Ramos (cell line): ENCODE results near the gene ACO1.
"Not testable (repeated sequence)": the region's sequence is repeated elsewhere in the genome, so short reads cannot be mapped to it uniquely, and the experiment has no call there.

Experiments used
- in situ Hi-C: fragments of 300-500 bp; cut with MboI; formaldehyde crosslinking; loops from one replicate; pipeline ENCODE4 v1.14.3; 2022; ENCODE audit warnings: low sequenced_read_pairs; ENCODE audit not compliant: unreplicated experiment

ACO1 gene

DNA sequence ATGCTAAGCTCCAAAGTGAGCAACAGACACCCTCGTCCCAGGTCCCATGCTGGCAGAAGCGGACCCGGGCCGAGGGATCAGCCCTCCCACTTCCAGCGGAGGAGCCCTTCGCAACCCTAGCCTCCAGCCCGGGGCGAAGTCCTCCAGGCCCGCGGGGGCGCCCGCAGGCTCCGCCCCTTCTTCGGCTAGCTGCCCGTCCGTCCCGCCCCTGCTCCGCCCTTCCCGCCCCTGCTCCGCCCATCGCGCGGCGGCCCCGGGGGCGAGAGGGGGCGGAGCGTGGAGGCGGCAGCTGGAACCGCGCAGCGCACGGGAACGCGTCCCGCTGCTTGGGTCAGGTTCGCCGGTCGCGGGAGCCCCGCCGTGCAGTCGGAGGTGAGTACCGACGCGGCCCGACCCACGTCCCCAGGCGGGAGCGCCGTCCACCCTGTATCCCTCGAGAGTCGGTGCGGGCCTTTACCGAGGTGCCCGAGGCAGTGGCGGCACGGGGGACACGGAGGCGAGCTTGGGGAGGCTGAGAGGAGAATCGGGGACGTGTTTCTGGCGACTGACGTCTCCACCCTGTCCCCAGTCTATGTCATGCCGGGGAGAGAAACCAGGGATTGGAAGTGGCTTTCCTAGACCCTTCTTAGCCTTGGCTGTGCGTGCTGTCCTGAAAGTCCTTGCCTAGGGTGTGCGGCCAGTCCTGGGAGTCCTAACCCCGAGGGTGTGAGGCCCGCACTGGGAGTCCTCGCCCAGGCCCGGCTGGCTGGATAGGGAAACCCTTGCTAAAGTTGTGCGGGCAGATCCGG lies at the start of gene ACO1:
Gene ACO1, plus strand, starts transcription at position 280 of the 788 bp plus-strand sequence. CDS start 20,864 bp downstream, outside the sequence.
- in situ Hi-C loops, result loop anchor here (5.0 to 25.0 kb wide), 3 partner anchors 188 to 853 kb away; partner anchors contain the start of genes NDUFB6 and SPINK4

GRCh38 chr9:32334916-32335895 lies 49.2 kb upstream of the ACO1 start:
- in situ Hi-C loops, result no loop called here

DNA sequence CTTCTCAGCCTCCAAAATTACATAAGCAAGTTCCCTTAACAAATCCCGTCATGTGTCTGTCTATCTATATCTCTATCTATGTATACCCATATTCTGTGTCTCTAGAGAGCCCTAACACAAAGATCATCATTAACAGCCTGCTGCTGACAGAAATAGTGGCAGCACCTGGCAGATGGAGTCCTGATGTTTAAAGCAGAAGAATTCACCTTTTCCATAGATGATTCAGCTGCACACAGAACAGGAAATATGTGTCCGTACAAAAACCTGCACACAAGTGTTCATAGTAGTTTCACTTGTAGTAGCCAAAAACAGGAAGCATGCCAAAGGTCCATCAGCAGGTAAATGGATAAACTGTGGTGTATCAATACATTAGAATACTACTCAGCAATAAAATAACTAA lies 45.0 kb upstream of the ACO1 start:
- in situ Hi-C loops, result no loop called here

DNA sequence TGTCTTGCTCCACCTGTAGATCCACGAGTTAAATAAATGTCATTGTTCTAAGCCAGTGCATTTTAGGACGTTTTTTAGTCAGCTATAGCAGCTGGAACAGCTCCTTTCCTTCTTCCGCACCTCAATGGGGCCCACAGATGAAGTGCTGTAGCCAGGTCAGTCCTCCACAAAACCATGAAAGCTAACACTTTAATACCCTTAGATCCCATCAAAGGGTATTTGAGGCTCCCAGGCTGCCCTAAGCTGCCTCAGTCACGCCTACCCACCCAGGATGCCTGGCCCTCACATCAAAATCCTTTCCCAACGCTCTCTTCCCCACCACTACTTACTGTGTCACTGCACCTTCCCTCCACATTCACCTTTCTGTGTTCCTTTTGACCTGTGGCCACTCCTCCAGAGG lies 44.1 kb upstream of the ACO1 start:
- in situ Hi-C loops, result no loop called here

GRCh38 chr9:32344551-32345182 lies 39.8 kb upstream of the ACO1 start:
- in situ Hi-C loops, result no loop called here

GRCh38 chr9:32345243-32345642 lies 39.2 kb upstream of the ACO1 start:
- in situ Hi-C loops, result no loop called here

- in situ Hi-C loops, result no loop called here
Measured at GRCh38 chr9:32347571-32347970, 36.9 kb upstream of the ACO1 start.

GRCh38 chr9:32348106-32348695 lies 36.2 kb upstream of the ACO1 start:
- in situ Hi-C loops, result no loop called here

- in situ Hi-C loops, result no loop called here
Measured at GRCh38 chr9:32349013-32349412, 35.4 kb upstream of the ACO1 start.

- in situ Hi-C loops, result no loop called here
Measured at GRCh38 chr9:32350682-32351081, 33.8 kb upstream of the ACO1 start.

GRCh38 chr9:32351845-32352244 lies 32.6 kb upstream of the ACO1 start:
- in situ Hi-C loops, result no loop called here

GRCh38 chr9:32353476-32353875 lies 31.0 kb upstream of the ACO1 start:
- in situ Hi-C loops, result not testable (repeated sequence)

GRCh38 chr9:32359452-32359851 lies 25.0 kb upstream of the ACO1 start:
- in situ Hi-C loops, result no loop called here

DNA sequence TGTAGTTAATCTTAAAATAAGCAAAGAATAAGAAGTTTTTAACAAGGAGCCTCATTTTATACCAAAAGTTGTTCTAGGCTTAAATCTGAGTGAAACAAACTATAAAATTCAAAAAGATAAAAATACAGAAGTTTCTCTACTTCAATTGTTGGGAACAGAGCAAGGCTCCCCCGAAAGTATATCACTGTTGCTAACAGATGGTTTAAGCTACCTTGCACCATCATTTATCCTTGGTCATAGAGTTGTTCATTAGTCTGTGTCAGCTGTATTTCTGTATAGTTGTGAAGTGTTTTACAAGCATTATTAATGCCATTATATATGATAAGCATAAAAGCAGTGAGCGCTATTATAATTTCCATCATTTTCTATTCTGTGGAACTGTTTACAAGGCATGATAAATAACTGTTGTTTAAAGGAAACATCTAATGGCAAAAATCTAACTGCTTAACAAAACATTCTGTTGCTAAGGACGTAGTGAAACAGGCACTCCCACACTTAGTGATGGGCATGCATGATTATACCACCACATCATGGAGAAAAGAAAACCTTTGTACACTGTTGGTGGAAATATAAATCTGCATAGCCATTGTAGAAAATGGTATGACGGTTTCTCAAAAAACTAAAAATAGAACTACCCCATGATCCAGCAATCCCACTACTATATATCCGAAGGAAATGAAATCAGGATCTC lies 23.3 kb upstream of the ACO1 start:
- in situ Hi-C loops, result no loop called here

GRCh38 chr9:32371279-32371678 lies 13.2 kb upstream of the ACO1 start:
- in situ Hi-C loops, result loop anchor here (10.0 kb wide), 1 partner anchor 584 kb away; no protein-coding TSS in a partner anchor

DNA sequence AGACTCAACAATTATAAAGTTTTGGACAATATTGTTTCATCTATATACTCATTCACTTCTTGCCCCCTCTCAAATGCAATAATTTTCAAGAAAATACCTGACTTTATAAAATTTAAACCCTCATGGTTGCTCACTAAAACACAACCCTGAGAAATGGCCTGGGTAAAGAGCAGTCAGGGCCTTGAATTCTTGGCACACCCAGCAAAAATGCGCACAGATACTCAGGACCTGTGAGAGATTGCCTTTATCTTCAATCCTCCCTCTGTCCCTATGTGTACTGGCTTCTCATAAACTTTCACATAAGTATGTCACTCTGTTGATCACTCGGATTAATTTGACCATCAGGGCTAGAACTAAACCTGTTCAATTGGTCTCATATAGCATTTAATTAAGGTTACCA lies 12.8 kb upstream of the ACO1 start:
- in situ Hi-C loops, result loop anchor here (10.0 kb wide), 1 partner anchor 583 kb away; no protein-coding TSS in a partner anchor

DNA sequence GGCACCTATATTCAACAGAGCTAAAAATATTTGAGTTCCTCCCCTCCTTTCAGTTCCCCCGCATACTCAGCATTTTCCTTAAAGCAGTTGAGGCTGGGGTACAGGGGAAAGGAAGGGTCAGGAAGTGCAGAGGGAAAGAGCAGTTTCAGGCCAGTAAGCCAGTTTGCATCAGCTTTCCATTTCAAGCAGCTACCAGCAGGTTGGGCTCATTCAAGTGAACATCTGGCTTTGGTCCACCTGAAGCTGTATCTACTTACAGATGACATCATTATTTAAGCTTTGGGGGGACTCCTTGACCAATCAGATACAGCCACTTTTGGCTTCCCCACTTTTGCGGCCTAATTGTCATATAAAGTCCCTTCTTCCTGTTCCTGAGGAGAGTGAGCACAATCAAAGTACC lies 8.2 kb upstream of the ACO1 start:
- in situ Hi-C loops, result loop anchor here (10.0 to 25.0 kb wide), 2 partner anchors 579 to 861 kb away; partner anchors contain the start of gene SPINK4

GRCh38 chr9:32378496-32378895 lies 5.9 kb upstream of the ACO1 start:
- in situ Hi-C loops, result loop anchor here (10.0 to 25.0 kb wide), 2 partner anchors 576 to 859 kb away; partner anchors contain the start of gene SPINK4
